ENCODE data around the gene MAGEA1. TPM values are rescaled to one million over a fixed set of nuclear protein-coding genes. Genes with fewer than 3 reads are reported as not detected.
"Not testable (repeated sequence)": the region's sequence is repeated elsewhere in the genome, so short reads cannot be mapped to it uniquely, and the experiment has no call there.

Gene MAGEA1, protein sequence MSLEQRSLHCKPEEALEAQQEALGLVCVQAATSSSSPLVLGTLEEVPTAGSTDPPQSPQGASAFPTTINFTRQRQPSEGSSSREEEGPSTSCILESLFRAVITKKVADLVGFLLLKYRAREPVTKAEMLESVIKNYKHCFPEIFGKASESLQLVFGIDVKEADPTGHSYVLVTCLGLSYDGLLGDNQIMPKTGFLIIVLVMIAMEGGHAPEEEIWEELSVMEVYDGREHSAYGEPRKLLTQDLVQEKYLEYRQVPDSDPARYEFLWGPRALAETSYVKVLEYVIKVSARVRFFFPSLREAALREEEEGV
- total RNA-seq (not detected), polyA plus RNA-seq (not detected), total RNA-seq (0 reads per million in 6 experiments)

DNA sequence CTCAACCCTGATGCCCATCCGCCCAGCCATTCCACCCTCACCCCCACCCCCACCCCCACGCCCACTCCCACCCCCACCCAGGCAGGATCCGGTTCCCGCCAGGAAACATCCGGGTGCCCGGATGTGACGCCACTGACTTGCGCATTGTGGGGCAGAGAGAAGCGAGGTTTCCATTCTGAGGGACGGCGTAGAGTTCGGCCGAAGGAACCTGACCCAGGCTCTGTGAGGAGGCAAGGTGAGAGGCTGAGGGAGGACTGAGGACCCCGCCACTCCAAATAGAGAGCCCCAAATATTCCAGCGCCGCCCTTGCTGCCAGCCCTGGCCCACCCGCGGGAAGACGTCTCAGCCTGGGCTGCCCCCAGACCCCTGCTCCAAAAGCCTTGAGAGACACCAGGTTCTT, at the start of gene MAGEA1:
Gene MAGEA1 (plus strand): TSS at position 154 of the 400 bp plus-strand sequence. CDS start 3,106 bp downstream, outside the sequence.
- ATAC-seq (no peak), DNase-seq (no peak)
- no peak within 1 kb of the TSS for H3K4me3 Mint-ChIP-seq
- H3K4me1 Mint-ChIP-seq, result no peaks in the 10 kb centered on the region
- H3K27ac Mint-ChIP-seq, result no peak within 1 kb of the TSS
- peaks cover 0 to 1% (median 0%) of the 10 kb centered on the region in 9 donors for H3K9me3 Mint-ChIP-seq
- no peaks in the 10 kb centered on the region for H3K36me3 Mint-ChIP-seq
- no peaks in the 10 kb centered on the region for H3K27me3 Mint-ChIP-seq
- POLR2A ChIA-PET, result no interaction called here

DNA sequence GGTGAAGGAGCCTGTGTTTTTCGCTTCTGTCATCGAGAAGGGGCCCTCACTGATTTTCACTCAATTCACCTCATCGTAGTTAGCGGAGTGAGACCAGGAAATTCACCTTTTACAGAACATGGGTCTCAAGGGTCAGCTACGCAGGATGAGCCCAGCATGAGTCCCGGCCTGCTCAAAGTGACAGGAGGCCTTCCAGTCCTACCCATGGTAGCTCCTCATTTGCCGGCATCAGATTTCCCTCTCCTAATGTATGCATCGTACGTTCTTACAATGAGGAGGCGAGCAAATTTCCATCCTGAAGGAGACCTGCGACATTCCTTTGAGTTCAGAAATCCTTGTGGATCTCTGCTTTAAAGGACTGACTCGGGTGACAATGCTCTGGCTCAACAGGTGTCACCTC, 46.2 kb upstream of the MAGEA1 start:
- DNase-seq, POLR2A ChIA-PET, H3K27ac Mint-ChIP-seq, ATAC-seq, H3K4me1 Mint-ChIP-seq, H3K9me3 Mint-ChIP-seq, H3K4me3 Mint-ChIP-seq, H3K27me3 Mint-ChIP-seq, H3K36me3 Mint-ChIP-seq: not testable (repeated sequence)

DNA sequence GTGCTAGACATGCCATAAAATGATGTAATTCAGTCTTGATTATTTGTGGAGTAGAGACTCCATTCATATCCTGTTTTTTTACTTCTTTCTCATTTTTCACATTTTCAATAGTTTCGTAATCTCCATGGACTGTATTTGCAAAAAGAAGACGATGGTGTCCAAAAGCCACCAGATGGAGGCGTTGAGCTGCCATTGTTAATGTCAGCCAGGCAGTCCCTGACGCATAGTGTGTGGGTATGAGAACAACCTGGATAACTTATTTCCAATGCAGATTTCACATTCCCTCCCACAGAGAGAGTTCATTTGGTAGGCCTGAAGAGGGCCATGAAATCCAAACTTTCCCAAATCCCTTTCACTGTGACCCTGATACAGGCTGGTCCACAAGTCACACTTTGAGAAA, 40.0 kb upstream of the MAGEA1 start:
- POLR2A ChIA-PET, H3K9me3 Mint-ChIP-seq, H3K27me3 Mint-ChIP-seq, DNase-seq, H3K4me3 Mint-ChIP-seq, H3K36me3 Mint-ChIP-seq, ATAC-seq, H3K27ac Mint-ChIP-seq, H3K4me1 Mint-ChIP-seq: not testable (repeated sequence)

DNA sequence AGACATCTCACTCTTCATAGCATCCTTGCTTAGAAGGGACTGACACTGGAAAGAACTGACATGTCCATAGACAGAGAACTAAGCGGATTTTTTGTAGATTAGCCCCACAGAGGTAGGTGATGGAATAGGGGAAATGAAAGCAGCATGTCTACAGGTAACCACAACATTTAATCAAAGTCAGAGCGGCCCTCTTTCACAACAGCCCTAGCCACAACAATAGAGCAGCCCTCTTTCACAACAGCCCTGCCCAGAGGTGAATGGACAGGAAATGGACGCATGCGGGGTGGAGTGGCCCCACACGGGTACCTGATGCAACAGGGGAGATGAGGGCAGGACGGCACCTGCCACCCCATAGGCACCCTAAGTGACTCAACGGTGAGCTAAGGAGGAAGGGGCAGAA, 32.8 kb upstream of the MAGEA1 start:
- H3K36me3 Mint-ChIP-seq, H3K9me3 Mint-ChIP-seq, POLR2A ChIA-PET, H3K27me3 Mint-ChIP-seq, H3K4me3 Mint-ChIP-seq, DNase-seq, H3K4me1 Mint-ChIP-seq, ATAC-seq: not testable (repeated sequence)
- peak overlapping the region in 1 of 10 donors; percentile 21 for H3K27ac Mint-ChIP-seq

DNA sequence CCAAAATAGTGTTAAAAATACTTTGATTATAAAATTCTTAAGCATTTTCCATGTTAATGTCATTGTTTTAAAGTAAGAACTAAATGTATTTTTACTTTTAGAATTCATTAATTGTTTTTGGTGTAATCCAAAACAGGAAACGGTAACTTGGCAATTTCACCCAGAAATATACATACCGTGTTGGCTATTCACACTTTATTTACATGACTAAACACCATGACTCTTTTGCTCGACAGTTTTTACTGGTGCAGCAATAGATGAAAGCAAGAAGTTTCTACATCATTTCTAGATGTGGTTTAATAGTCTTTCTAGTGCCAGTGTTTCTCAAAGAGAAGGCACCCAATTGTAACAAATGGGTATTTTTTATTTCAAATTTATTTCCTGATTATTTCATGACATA, 25.6 kb upstream of the MAGEA1 start:
- POLR2A ChIA-PET, result no interaction called here
- no peak overlapping the region for H3K4me3 Mint-ChIP-seq

DNA sequence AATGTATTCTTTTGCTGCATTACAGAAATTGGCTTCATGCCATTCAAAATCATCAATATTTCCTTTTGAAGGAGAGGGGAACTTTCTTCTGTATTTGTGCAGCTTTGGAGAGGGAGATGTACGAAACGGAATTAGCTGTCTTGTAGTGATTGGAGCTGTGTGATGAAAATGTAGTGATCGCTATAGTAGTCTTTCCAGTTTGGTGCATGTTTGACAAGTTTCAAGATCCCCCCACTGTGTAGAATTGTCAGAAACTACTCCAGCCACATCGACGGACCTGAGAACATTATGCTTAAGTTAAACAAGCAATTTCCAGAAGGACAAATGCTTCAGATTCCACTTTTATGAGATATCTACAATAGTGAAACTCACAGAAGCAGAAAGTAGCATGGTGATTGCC, 21.6 kb upstream of the MAGEA1 start:
- H3K36me3 Mint-ChIP-seq, result peaks cover 0 to 3% (median 0%) of the 10 kb centered on the region in 3 donors
- DNase-seq (no peak), ATAC-seq (no peak)

More for the DNA sequence above, 25.6 kb upstream of the MAGEA1 start:
- DNase-seq (no peak), ATAC-seq (no peak)
- H3K4me1 Mint-ChIP-seq, result no peaks in the 10 kb centered on the region
- H3K27ac Mint-ChIP-seq, result no peak overlapping the region
- H3K9me3 Mint-ChIP-seq, result no peaks in the 10 kb centered on the region
- H3K27me3 Mint-ChIP-seq, result peaks cover 0 to 10% (median 5%) of the 10 kb centered on the region in 5 donors
- H3K36me3 Mint-ChIP-seq, result peaks cover 0 to 3% (median 0%) of the 10 kb centered on the region in 3 donors

DNA sequence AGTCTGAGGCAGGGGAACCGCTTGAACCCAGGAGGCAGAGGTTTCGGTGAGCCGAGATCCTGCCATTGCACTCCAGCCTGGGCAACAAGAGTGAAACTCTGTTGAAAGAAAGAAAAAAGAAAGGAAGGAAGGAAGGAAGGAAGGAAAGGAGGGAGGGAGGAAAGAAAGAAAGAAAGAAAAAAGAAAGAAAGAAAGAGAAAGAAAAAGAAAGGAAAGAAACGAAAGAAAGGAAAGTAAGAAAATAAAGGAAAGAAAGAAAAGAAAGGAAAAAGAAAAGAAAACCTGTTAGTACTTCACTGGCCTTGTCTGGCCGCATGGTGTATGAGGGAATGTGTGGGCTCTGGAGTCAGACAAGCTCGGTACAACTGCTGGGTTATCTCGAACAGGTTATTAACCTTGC, 20.8 kb upstream of the MAGEA1 start:
- Mint-ChIP-seq H3K36me3 (peaks cover 0 to 3% (median 0%) of the 10 kb centered on the region in 3 donors), H3K27ac (peak overlapping the region in 1 of 10 donors; percentile 53), H3K4me3 (no peak overlapping the region), H3K27me3 (peaks cover 0 to 13% (median 7%) of the 10 kb centered on the region in 5 donors), H3K9me3 (no peaks in the 10 kb centered on the region), H3K4me1 (no peaks in the 10 kb centered on the region)
- DNase-seq, result no peak
- POLR2A ChIA-PET, result no interaction called here
- no peak for ATAC-seq

More for the DNA sequence above, 21.6 kb upstream of the MAGEA1 start:
- peaks cover 0 to 13% (median 7%) of the 10 kb centered on the region in 5 donors for H3K27me3 Mint-ChIP-seq
- H3K4me1 Mint-ChIP-seq, result no peaks in the 10 kb centered on the region
- H3K4me3 Mint-ChIP-seq, result no peak overlapping the region
- H3K9me3 Mint-ChIP-seq, result no peaks in the 10 kb centered on the region
- no peak overlapping the region for H3K27ac Mint-ChIP-seq
- POLR2A ChIA-PET, result no interaction called here

DNA sequence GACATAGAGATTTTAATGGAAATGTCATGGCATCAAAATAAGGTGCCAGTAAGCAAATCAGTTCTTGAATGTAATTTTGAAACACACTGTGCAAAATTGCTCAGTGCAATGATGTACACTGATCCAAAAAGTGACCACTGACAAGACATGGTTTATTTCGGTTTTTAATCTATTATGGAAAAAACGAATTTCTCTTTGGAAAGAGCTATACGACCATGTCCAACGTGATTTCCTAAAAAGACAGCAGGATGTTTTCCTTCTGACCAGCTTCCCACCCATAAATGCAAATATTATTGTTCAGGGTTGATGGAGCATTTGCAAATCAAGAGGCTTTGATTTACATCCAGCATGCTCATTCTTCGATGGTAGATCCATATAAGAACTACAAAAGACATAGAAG, 17.1 kb upstream of the MAGEA1 start:
- Mint-ChIP-seq H3K4me3 (no peak overlapping the region), H3K9me3 (peaks cover 0 to 3% (median 0%) of the 10 kb centered on the region in 9 donors), H3K27me3 (peaks cover 3 to 10% (median 5%) of the 10 kb centered on the region in 5 donors), H3K4me1 (no peaks in the 10 kb centered on the region), H3K36me3 (no peaks in the 10 kb centered on the region), H3K27ac (no peak overlapping the region)
- POLR2A ChIA-PET, result no interaction called here
- DNase-seq (no peak), ATAC-seq (no peak)

DNA sequence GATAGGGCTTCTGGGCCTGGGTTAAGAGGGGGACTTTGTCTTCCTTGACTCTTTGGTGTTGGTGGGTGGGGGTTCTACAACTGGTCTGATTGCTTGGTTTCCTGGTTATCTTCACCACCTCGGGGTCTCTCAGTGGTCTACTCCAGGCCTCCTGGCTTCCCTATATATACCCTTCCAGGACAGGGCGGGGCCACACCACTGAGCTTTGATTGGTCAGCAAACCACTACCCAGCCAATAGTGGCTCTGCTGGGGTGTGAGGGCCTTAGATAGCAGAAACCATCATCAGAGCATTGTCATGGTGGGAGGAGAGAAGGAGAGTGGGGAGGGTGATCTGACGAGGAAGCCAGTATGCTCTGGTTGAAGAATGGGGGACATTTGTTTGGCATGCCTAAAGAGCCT, 14.4 kb upstream of the MAGEA1 start:
- peaks cover 0 to 3% (median 0%) of the 10 kb centered on the region in 9 donors for H3K9me3 Mint-ChIP-seq
- no peak for DNase-seq
- ATAC-seq, result no peak
- H3K27ac Mint-ChIP-seq, result no peak overlapping the region
- peaks cover 1 to 10% (median 3%) of the 10 kb centered on the region in 5 donors for H3K27me3 Mint-ChIP-seq
- H3K36me3 Mint-ChIP-seq, result no peaks in the 10 kb centered on the region
- H3K4me1 Mint-ChIP-seq, result no peaks in the 10 kb centered on the region
- POLR2A ChIA-PET, result no interaction called here
- no peak overlapping the region for H3K4me3 Mint-ChIP-seq

DNA sequence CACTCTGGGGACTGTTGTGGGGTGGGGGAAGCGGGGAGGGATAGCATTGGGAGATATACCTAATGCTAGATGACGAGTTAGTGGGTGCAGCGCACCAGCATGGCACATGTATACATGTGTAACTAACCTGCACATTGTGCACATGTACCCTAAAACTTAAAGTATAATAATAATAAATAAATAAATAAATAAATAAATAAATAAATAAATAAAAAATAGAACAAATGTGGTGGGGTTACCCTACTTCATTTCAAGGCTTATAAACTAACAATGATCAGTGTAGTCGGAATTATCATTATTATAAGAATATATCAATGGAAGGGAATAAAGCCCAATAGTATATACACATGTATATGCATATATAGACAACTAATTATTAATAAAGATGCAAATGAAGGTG, 10.7 kb upstream of the MAGEA1 start:
- H3K36me3 Mint-ChIP-seq, H3K4me3 Mint-ChIP-seq, ATAC-seq, H3K27ac Mint-ChIP-seq, DNase-seq, H3K4me1 Mint-ChIP-seq, POLR2A ChIA-PET, H3K9me3 Mint-ChIP-seq: not testable (repeated sequence)
- peaks cover 0 to 19% (median 3%) of the 10 kb centered on the region in 5 donors for H3K27me3 Mint-ChIP-seq

DNA sequence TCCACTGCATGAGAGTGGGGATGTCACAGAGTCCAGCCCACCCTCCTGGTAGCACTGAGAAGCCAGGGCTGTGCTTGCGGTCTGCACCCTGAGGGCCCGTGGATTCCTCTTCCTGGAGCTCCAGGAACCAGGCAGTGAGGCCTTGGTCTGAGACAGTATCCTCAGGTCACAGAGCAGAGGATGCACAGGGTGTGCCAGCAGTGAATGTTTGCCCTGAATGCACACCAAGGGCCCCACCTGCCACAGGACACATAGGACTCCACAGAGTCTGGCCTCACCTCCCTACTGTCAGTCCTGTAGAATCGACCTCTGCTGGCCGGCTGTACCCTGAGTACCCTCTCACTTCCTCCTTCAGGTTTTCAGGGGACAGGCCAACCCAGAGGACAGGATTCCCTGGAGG, 2.7 kb downstream of the MAGEA1 start:
- Mint-ChIP-seq H3K9me3 (peaks cover 0 to 1% (median 0%) of the 10 kb centered on the region in 9 donors), H3K27ac (no peak overlapping the region), H3K4me3 (no peak overlapping the region), H3K4me1 (no peaks in the 10 kb centered on the region), H3K27me3 (peaks cover 0 to 2% (median 0%) of the 10 kb centered on the region in 5 donors), H3K36me3 (no peaks in the 10 kb centered on the region)
- no peak for ATAC-seq
- DNase-seq, result no peak
- POLR2A ChIA-PET, result no interaction called here

DNA sequence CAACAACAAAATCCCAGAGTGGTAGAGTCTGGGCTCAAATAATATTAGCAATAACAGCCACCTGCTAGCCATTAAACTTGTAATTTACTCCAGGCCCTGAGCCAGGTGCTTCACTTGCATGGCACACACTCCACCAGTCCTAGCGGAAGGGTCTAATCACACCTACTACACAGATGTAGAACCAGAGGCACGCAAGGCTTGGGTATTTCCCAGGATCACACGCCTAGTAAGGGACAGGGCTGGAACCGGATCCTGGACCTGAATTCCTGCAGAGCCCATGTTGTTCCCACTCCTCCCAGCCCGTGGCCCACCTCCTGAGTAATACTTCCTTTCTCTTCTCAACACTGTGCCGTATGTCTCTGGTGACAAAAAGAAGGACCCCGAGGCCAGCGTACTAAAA, 5.7 kb downstream of the MAGEA1 start:
- DNase-seq (no peak), ATAC-seq (no peak)
- H3K36me3 Mint-ChIP-seq, result no peaks in the 10 kb centered on the region
- no peak overlapping the region for H3K27ac Mint-ChIP-seq
- H3K4me1 Mint-ChIP-seq, result peaks cover 0 to 2% (median 0%) of the 10 kb centered on the region in 4 donors
- POLR2A ChIA-PET, result no interaction called here
- H3K4me3 Mint-ChIP-seq, result no peak overlapping the region
- H3K9me3 Mint-ChIP-seq, result peaks cover 0 to 1% (median 0%) of the 10 kb centered on the region in 9 donors
- peaks cover 0 to 10% (median 3%) of the 10 kb centered on the region in 5 donors for H3K27me3 Mint-ChIP-seq

DNA sequence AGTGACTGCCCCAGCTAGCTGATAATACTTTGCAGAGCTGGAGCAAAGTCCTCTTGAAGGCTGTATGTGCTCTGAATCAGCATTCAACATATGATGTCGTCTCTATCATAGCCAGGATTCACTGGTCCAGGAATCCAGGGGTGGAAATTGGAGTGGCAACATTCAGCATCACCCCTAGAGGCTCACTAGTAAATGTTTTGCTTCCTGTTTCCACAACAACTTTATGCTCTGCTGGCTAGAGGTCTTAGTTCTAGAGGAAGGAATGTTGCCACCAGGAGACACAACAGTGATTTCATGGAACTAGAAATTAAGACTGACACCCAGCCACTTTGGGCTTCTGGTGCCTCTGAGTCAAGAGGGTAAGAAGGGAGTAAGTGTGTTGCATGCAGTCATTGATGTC, 11.3 kb downstream of the MAGEA1 start:
- H3K27me3 Mint-ChIP-seq, result peaks cover 7 to 43% (median 16%) of the 10 kb centered on the region in 5 donors
- peaks cover 0 to 9% (median 0%) of the 10 kb centered on the region in 9 donors for H3K9me3 Mint-ChIP-seq
- no peak overlapping the region for H3K27ac Mint-ChIP-seq
- peaks cover 0 to 3% (median 0%) of the 10 kb centered on the region in 4 donors for H3K4me1 Mint-ChIP-seq
- H3K4me3 Mint-ChIP-seq, result no peak overlapping the region
- ATAC-seq, result no peak
- POLR2A ChIA-PET, result no interaction called here
- DNase-seq, result no peak
- H3K36me3 Mint-ChIP-seq, result peaks cover 0 to 9% (median 0%) of the 10 kb centered on the region in 3 donors

DNA sequence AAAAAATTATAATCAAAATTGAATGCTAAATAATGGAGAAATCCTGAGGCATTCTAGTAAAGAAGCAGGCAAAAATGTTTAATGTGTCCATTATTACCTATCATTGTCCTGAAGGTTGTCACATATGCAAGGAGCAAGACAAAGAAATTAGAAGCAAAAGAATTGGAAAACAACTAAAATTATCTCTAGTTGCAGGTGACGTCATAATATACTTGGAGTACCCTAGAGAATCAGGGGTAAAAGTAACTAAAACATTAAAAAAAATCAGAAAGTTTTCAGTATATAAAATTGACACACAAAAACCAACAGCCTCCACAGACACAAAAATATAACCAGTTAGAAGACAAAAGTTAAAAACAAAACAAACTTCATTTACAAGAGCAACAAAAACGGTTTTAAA, 21.4 kb downstream of the MAGEA1 start:
- Mint-ChIP-seq H3K4me1 (no peaks in the 10 kb centered on the region), H3K4me3 (no peak overlapping the region), H3K27me3 (peaks cover 6 to 17% (median 7%) of the 10 kb centered on the region in 5 donors), H3K27ac (no peak overlapping the region), H3K36me3 (peaks cover 0 to 6% (median 0%) of the 10 kb centered on the region in 3 donors), H3K9me3 (peaks cover 0 to 14% (median 0%) of the 10 kb centered on the region in 9 donors)
- DNase-seq (no peak), ATAC-seq (no peak)
- POLR2A ChIA-PET, result no interaction called here

All from naive thymus-derived CD8-positive, alpha-beta T cell (primary cell).